ENCODE data around the gene P2RY1. TPM values are rescaled to one million over a fixed set of nuclear protein-coding genes. Genes with fewer than 3 reads are reported as not detected.

P2RY1 gene
- total RNA-seq, 1 experiment from 2014 or later, result 3.6 TPM

DNA sequence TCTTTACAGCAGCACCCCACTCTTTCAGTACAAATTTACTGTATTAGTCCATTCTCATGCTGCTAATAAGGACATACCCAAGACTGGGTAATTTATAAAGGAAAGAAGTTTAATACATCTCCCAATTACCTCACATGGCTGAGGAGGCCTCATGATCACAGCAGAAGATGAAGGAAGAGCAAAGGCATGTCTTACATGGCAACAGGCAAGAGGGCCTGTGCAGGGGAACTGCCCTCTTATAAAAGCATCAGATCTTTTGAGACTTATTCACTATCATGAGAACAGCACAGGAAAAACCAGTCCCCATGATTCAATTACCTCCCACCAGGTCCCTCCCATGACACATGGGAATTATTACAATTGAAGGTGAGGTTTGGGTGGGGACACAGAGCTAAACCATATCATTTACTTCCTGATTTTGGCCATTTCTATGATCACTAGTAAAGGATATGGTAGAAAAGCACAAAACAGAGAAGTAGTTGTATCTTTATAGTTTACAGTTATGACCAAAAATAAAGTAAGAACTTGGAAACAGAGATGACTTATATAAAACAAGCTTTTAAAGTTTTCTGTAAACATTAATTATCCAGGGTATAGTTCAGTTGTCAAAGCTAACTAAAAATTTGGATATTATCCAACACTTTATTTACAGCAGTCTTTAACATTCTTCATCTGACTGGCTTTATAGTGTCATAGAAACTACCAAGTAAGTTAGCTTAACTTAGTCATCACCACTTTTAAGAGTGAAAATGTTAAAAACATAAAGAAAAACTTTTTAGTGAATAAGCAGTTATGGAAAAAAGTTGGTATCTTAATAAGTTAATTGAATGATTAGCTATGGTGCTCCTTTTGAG, 40.2 kb downstream of the P2RY1 start:
- no peak for DNase-seq (ENCODE audit: low read depth, low spot score)
- in situ Hi-C loops (cut with HindIII; ENCODE audit: low pct_unique_long_range_greater_than_20kb, low sequenced_read_pairs), result no loop called here

DNA sequence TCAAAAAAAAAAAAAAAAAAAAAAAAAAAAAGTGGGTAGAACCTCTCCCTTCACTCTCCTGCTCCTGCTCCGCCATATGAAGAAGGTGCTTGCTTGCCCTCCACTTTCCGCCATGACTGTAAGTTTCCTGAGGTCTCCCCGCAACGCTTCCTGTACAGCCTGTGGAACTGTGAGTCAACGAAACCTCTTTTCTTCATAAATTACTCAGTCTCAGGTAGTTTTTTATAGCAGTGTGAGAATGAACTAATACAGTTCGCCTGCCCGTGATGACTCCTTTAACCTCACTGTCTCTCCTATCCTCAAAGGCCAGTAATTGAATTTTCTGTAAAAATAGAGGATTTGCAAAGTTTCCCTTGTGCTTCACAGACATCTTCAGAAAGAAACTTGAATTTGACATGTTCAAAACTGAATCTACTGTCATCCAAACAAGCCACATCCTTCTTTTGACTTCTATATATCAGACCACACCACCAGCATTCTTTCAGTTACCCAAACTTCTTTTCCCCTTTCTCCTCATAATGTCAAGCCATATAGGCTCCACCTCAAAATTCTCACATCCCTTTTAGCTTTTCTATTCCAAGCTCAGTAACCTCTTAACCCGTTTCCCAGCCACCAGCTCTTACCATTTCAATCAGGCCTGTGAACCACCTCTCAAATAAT, 44.3 kb downstream of the P2RY1 start:
- no peak for DNase-seq (ENCODE audit: low read depth, low spot score)
- in situ Hi-C loops (cut with HindIII; ENCODE audit: low pct_unique_long_range_greater_than_20kb, low sequenced_read_pairs), result no loop called here

DNA sequence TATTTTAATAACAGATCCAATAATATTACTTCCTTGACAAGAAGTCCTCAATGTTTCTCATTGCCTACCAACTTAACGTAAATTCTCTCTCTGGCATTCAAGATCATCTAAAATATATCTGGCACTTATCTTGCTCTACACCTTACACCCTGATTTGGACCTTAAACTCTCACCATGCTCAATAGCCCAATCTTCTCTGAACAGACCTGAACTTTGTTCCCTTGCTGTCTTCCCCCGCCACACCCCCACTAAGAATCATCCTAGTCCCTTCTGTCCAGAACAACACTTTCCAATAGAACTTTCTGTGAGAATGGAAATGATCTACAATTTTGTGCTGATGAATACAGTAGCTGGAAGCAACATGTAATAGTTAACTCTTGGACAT, 44.9 kb downstream of the P2RY1 start:
- in situ Hi-C loops (cut with HindIII; ENCODE audit: low pct_unique_long_range_greater_than_20kb, low sequenced_read_pairs), result no loop called here

DNA sequence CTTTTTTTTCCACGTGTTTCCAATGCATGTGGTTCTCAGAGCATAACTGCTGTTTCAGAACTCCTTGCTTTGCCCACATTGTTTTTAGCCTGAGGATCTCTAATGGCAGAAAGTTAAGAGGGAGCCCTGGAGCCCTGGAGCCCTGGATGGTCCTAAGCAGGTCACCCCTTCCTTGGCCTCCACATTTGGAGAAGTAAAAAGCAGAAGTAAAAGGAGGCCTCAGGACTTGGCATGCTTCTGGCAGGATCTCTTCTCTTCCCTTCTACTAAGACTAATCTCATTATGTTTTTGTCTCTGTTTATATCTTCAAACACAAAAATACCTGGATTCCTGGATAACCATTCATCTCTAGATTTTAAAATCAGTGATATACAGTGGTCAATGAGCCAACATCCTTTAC, 50.1 kb downstream of the P2RY1 start:
- in situ Hi-C loops (cut with HindIII; ENCODE audit: low pct_unique_long_range_greater_than_20kb, low sequenced_read_pairs), result no loop called here
- DNase-seq (ENCODE audit: low read depth, low spot score), result no peak

More for the DNA sequence above, 44.9 kb downstream of the P2RY1 start:
- DNase-seq (ENCODE audit: low read depth, low spot score), result no peak

Small RNAs within 50 kb of the gene (small RNA-seq; reads per million reads assigned to genes)
- gene ATP5MGP5, result 0 reads per million in 2 experiments

All from SK-MEL-5 (cell line).